Gastroesophageal sphincter (tissue), 3 donors: ENCODE data around the gene FAM228B.

Source experiments
- CTCF ChIP-seq, 4 experiments: fragments of 200-600 bp in 2 of 4; fragments of 450-650 bp in 2 of 4; sonication (generic) in 1 of 4; IDR thresholded peaks; one replicate each; pipeline ENCODE4 v1.5.1; 2017 to 2019; ENCODE audit warnings: antibody characterized with exemption in 4 of 4, mild to moderate bottlenecking in 2 of 4, moderate library complexity in 2 of 4
- EP300 ChIP-seq: sonication (generic); formaldehyde crosslinking; IDR thresholded peaks from one replicate; pipeline ENCODE4 v1.6.1; 2017; ENCODE audit warnings: antibody characterized with exemption, mild to moderate bottlenecking

GRCh38 chr2:24077535-24077877 is 45.8 kb upstream of the FAM228B start:
- no peak for TF ChIP-seq CTCF (IDR thresholded peaks at IDR 0.05)
- TF ChIP-seq EP300, result no peak
